ENCODE results near the gene ADAMTS14. TPM values are rescaled to one million over a fixed set of nuclear protein-coding genes. Genes with fewer than 3 reads are reported as not detected.

Gene ADAMTS14
- polyA plus RNA-seq, 4 donors = 1.2 to 2.0 (median 1.3) TPM

GRCh38 chr10:70778267-70778924 is 106.1 kb downstream of the ADAMTS14 start:
- no peak for DNase-seq (ENCODE audit: low read depth in 4 of 4, low spot score in 3 of 4)

GRCh38 chr10:70779088-70779487 is 106.8 kb downstream of the ADAMTS14 start:
- DNase-seq (ENCODE audit: low read depth in 4 of 4, low spot score in 3 of 4) = no peak

DNA sequence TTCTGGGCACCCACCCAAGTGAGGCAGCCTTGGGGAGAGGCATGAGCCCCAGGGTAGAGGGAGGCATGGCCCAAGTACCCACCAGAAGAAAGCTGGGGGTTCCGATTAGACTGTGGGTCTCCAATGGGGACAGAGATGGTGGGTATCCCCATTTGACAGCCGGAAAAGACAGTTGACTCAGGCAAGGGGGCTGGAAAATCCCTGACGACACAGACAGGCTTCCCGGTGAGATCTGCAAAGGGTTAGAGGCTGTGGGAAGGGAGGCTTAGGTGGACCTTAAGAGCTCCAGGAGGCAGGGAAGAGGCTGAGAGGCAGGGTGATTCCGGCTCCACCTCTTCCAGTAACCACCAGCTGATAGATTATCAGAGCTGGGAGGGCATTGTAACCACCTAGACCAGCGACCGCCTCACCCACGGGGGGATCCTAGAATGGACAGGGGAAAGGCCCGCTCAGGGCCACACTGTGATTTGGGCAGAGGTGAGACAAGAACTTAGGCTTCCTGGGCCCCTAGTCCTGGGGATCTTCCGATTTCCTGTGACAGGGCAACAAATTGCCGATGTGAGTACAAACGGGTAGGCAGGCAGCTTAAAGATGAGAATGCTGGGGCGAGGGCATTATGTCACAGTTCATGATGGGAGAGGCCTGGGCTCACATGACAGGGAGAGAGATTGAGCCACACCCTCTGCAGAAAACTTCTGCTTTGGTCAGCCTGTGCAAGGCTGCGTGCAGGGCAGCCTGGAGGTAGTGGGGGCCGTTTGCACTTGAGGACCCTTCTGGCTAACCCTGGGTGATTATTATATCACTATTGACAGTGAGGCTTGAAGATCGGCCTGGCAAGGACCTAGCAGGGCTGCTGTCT is 107.4 kb downstream of the ADAMTS14 start:
- DNase-seq (ENCODE audit: low read depth in 4 of 4, low spot score in 3 of 4) = no peak

GRCh38 chr10:70780370-70780760 is 108.1 kb downstream of the ADAMTS14 start:
- no peak for DNase-seq (ENCODE audit: low read depth in 4 of 4, low spot score in 3 of 4)

- DNase-seq (ENCODE audit: low read depth in 4 of 4, low spot score in 3 of 4) = no peak
These were observed 108.5 kb downstream of the ADAMTS14 start for GRCh38 chr10:70780772-70781171.

DNA sequence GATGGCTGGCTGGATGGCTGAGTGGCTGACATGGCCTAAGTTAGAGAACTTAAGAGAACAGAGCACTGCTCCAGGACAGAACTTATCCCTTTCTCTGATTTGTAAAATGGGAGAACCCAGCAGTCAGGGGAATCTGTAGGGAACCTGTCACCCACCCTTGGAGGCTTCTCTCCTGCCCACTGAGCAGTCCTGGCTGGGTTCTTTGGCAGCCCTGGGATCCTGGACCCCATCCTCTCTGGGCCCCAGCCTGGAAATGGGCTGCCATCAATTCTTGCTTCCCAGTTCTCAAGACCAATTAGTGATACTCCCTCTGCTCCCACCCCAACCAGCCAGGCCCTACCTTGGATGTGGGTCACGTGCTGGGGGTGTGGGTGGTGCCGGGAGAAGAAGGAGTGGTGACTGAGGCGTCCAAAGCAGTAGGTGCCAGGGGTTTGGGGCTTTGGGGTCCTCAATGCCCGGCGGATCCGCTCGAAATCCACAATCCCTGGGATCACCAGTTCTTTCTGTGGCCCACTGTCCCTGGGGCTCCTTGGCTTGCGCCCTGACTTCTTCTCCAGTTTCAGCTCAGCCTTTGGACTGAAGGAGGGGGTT is 109.2 kb downstream of the ADAMTS14 start:
- DNase-seq (ENCODE audit: low read depth in 4 of 4, low spot score in 3 of 4) = no peak

DNA sequence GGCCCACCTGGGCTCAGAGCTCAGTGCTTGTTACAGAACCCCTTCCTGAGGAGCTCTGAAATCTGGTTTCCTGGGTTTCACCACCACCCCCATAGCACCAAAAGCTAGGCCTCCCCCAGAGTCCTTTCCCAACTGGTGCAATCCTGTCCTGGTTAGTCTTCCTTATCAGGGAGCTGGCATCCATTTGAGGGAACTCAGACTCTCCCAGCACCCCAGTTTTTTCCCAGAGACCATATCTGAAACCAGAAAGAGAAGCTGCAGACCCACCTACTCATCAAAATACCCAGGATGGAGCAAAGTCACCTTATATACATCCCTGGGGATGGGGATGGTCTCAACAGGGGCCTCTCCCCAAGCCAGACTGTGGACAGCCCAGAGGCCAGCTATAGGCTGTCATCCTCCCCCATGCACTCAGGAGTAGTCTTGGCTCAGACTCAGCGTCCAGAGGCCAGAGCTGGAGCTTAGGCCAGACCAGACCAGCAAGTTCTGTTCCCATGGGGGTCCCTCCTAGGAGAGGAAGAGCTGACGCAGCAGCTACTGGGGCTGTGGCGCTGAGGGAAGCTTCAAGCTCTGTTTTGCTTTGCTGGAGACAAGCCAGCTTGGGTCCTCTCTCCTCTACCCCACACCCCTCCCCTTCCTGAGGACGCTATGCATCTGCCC is 109.9 kb downstream of the ADAMTS14 start:
- no peak for DNase-seq (ENCODE audit: low read depth in 4 of 4, low spot score in 3 of 4)

GRCh38 chr10:70782746-70783680 is 110.7 kb downstream of the ADAMTS14 start:
- no peak for DNase-seq (ENCODE audit: low read depth in 4 of 4, low spot score in 3 of 4)

GRCh38 chr10:70784016-70784415 is 111.7 kb downstream of the ADAMTS14 start:
- DNase-seq (ENCODE audit: low read depth in 4 of 4, low spot score in 3 of 4) = no peak

DNA sequence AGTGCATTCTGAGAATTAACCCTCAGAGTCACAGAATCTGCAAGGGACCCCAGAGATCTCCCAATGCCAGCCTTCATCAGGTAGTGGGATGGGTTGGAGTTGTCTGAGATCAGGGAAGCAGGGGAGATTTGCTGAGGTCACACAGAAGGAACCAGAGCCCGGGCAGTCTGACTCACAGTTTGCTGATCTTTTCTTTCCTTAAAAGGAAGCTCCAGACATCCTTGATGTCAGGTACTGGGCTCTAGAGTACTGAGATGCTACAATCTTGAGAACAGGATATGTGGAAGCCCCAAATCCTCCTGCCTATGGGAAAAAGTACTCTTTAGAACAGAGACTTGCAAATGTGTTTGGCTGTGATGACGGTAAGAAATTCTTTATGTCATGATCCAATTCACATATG is 112.2 kb downstream of the ADAMTS14 start:
- DNase-seq (ENCODE audit: low read depth in 4 of 4, low spot score in 3 of 4) = no peak

DNA sequence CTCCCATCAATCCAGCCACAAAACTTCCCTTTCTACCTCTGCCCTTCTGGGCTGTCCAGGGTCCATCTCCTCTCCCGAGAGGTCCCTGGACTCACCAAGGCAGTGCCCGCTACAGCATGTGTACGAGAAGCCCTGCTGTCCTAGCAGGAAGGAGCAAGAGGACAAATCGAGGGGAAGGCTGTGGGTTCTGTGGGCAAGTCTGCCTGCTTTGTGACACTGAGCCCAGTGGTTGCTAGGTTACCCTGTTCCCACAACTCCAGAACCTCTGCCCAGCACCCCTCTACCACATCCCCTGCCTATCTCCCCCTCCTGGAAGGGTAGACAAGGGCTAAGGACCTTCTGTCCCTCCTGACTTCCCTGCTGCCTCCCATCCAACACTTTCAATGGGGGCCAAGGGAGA is 112.9 kb downstream of the ADAMTS14 start, which contains the start of gene TBATA:
Gene TBATA, minus strand, starts transcription at position 188 of the 400 bp plus-strand sequence. CDS start 1,998 bp downstream, outside the sequence.
- no peak for DNase-seq (ENCODE audit: low read depth in 4 of 4, low spot score in 3 of 4)

DNA sequence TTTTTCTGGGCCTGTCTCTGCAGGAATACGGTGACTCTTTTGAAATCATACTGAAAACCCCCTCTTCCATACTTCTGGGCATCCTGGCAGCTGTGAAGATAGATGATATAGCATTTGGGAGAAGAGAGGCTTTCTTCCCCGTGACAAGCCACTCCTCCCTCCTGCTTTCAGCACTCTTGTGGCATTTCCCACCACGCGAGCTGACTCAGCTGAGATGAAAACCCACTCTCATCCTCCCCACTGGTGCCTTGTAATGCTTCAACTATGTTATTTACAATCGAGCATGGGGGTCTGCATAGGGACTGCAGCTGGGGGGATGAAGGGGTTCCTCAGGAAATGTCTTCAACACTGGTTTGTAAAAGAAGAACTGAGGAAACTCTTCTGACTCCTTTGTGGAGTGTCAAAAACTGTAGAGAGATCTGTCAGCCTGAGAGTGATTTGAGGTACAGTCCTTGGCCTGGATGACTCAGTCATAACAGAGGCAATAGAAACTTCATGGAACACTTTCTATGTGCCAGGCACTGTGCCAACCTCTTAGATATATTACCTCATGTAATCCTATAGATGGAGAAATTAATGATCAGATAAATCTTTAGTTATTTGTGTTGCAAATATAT is 114.6 kb downstream of the ADAMTS14 start:
- DNase-seq (ENCODE audit: low read depth in 4 of 4, low spot score in 3 of 4) = no peak

GRCh38 chr10:70791386-70792039 is 119.2 kb downstream of the ADAMTS14 start:
- no peak for DNase-seq (ENCODE audit: low read depth in 4 of 4, low spot score in 3 of 4)

DNA sequence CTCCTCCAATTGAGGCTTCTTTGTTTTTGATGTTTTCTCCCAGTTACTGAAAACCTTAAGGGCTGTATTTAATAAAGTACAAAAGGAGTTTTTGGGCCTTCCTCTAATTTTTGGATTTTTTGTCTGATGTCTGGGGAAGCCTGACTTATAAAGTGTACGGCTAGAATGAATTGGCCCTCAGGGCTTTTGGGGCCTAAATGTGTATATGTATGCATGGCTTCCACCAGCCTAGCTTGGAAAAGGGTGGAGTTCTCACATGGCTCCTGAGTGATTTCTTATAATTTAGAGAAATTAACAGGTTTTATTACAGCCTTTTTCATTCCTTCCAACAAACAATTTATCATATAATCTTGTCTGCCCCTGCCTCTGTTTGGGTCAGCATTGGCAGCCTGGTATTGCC is 123.3 kb downstream of the ADAMTS14 start:
- no peak for DNase-seq (ENCODE audit: low read depth in 4 of 4, low spot score in 3 of 4)

DNA sequence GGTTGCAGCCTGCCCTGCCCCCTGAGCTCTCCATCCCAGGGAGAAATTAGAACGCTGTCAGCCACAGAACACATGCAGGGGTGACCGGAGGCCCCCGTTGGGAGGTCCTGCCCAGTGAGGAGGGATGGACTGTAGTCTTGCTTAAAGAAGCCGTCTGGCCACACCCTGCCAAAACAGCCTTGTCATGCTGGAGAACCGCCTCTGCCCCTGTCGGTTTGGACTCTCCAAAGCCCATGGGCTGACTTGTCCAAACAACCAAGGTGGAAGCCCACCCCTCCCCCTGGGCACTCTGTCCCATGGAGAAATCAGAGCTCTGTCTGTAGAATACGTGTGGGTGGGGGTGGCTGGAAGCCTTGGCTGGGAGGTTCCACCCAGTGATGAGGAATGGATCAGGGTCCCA is 125.5 kb downstream of the ADAMTS14 start:
- DNase-seq (ENCODE audit: low read depth in 4 of 4, low spot score in 3 of 4) = no peak

- DNase-seq (ENCODE audit: low read depth in 4 of 4, low spot score in 3 of 4) = no peak
These were observed 126.8 kb downstream of the ADAMTS14 start for GRCh38 chr10:70799124-70799523.

DNA sequence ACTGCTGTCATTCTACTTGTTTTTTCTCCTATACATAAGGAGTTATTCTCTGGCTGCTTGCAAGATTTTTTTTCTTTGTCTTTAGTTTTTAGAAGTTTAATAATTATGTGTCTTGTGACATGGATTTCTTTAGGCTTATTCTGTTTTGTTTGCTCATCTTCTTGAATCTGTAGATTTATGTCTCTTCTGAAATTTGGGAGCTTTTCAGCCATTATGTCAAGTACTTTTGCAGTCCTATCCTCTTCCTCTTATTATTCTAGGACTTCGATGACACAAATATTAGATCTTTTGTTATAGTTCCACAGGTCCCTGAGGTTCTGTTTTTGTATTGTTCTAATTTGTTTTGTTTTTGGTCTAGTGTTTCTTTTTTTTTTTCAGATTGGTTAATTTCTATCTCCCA is 129.5 kb downstream of the ADAMTS14 start:
- DNase-seq (ENCODE audit: low read depth in 4 of 4, low spot score in 3 of 4) = no peak

- DNase-seq (ENCODE audit: low read depth in 4 of 4, low spot score in 3 of 4) = no peak
These were observed 131.6 kb downstream of the ADAMTS14 start for GRCh38 chr10:70803775-70804420.

DNA sequence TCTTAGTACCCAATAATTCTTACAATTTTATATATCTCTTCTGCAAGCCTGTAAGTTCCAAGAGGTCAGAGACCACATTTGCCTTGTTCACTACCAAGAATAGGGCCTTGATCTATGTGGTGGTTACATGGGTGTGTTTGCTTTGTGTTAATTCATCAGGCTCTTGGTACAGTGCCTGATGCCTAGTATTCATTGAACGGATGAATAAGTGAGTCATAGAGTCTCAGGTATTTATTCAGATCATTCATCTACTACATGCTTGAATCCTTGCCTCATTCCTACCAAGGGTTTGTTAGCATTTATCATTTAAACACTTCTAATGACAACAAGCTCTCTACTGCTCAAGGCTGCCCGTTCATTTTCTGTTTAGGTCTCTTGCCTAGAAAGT is 132.1 kb downstream of the ADAMTS14 start:
- DNase-seq (ENCODE audit: low read depth in 4 of 4, low spot score in 3 of 4) = no peak

Data from left renal pelvis (tissue), 4 donors.